SK-N-SH treated with all-trans-retinoic acid at 6 μM for 48 hours (cell line): ENCODE results near the gene BTBD3.

Experiments used
- ATAC-seq: fragments of 200-7000 bp; cut with Tn5 transposase; 3 replicates; pipeline ENCODE4 v1.9.1; 2020; ENCODE audit warnings: mild to moderate bottlenecking, moderate library complexity
- ARNTL ChIP-seq: fragments of 450-650 bp; formaldehyde crosslinking; IDR thresholded peaks from 2 replicates; pipeline ENCODE4 v1.5.0; 2020; ENCODE audit warnings: low read depth, mild to moderate bottlenecking, moderate library complexity, borderline replicate concordance
- BACH2 ChIP-seq: fragments of 250-450 bp; sonication (Bioruptor Pico); IDR thresholded peaks from 2 replicates; pipeline ENCODE4 v1.9.0; 2021; ENCODE audit warnings: mild to moderate bottlenecking, borderline replicate concordance
- CSDC2 ChIP-seq: fragments of 250-450 bp; sonication (Bioruptor Pico); IDR thresholded peaks from 2 replicates; pipeline ENCODE4 v1.5.0; 2020; ENCODE audit warnings: mild to moderate bottlenecking, moderate library complexity
- CSRNP3 ChIP-seq: fragments of 250-450 bp; sonication (Bioruptor Pico); IDR thresholded peaks from 2 replicates; pipeline ENCODE4 v1.5.1; 2021; ENCODE audit warnings: mild to moderate bottlenecking, moderate library complexity
- ESRRG ChIP-seq: fragments of 250-450 bp; sonication (Bioruptor Pico); IDR thresholded peaks from 2 replicates; pipeline ENCODE4 v1.6.1; 2021; ENCODE audit warnings: mild to moderate bottlenecking
- GLIS3 ChIP-seq: fragments of 250-450 bp; sonication (Bioruptor Pico); IDR thresholded peaks from 2 replicates; pipeline ENCODE4 v1.5.0; 2020; ENCODE audit warnings: mild to moderate bottlenecking, moderate library complexity
- ISL1 ChIP-seq: fragments of 250-450 bp; sonication (Bioruptor Pico); IDR thresholded peaks from 2 replicates; pipeline ENCODE4 v2.1.2; 2022; ENCODE audit warnings: mild to moderate bottlenecking, moderate library complexity
- OSR1 ChIP-seq: fragments of 250-450 bp; sonication (Bioruptor Pico); IDR thresholded peaks from 2 replicates; pipeline ENCODE4 v1.8.0; 2022; ENCODE audit warnings: moderate library complexity, mild to moderate bottlenecking, inconsistent platforms
- POU6F1 ChIP-seq: fragments of 250-450 bp; sonication (Bioruptor Pico); IDR thresholded peaks from 2 replicates; pipeline ENCODE4 v1.8.0; 2021; ENCODE audit warnings: low read depth, mild to moderate bottlenecking, moderate library complexity, borderline replicate concordance
- PPARA ChIP-seq: fragments of 250-450 bp; sonication (Bioruptor Pico); IDR thresholded peaks from 2 replicates; pipeline ENCODE4 v1.5.0; 2020; ENCODE audit warnings: mild to moderate bottlenecking, borderline replicate concordance
- RARB ChIP-seq: fragments of 250-450 bp; sonication (Bioruptor Pico); IDR thresholded peaks from 2 replicates; pipeline ENCODE4 v1.8.0; 2021; ENCODE audit warnings: mild to moderate bottlenecking, moderate library complexity
- SNAI2 ChIP-seq: fragments of 250-450 bp; sonication (Bioruptor Pico); IDR thresholded peaks from 2 replicates; pipeline ENCODE4 v1.5.0; 2020; ENCODE audit warnings: mild to moderate bottlenecking, moderate library complexity
- TCF4 ChIP-seq: fragments of 250-450 bp; sonication (Bioruptor Pico); IDR thresholded peaks from 2 replicates; pipeline ENCODE4 v1.8.0; 2021; ENCODE audit warnings: mild to moderate bottlenecking, moderate library complexity, borderline replicate concordance
- TOX ChIP-seq: fragments of 250-450 bp; sonication (Bioruptor Pico); IDR thresholded peaks from 2 replicates; pipeline ENCODE4 v1.8.0; 2021; ENCODE audit warnings: mild to moderate bottlenecking, moderate library complexity, borderline replicate concordance
- ZC3H10 ChIP-seq: fragments of 250-450 bp; sonication (Bioruptor Pico); IDR thresholded peaks from 2 replicates; pipeline ENCODE4 v1.5.1; 2021; ENCODE audit warnings: mild to moderate bottlenecking, moderate library complexity
- ZFP3 ChIP-seq: fragments of 250-450 bp; sonication (Bioruptor Pico); IDR thresholded peaks from 2 replicates; pipeline ENCODE4 v1.5.0; 2020; ENCODE audit warnings: mild to moderate bottlenecking, moderate library complexity
- ZFP30 ChIP-seq: fragments of 450-650 bp; formaldehyde crosslinking; IDR thresholded peaks from 2 replicates; pipeline ENCODE4 v1.5.0; 2022; ENCODE audit warnings: mild to moderate bottlenecking, moderate library complexity
- ZNF565 ChIP-seq: fragments of 450-650 bp; formaldehyde crosslinking; conservative IDR thresholded peaks from 2 replicates; pipeline ENCODE4 v1.5.0; 2020; ENCODE audit warnings: low read depth, mild to moderate bottlenecking, moderate library complexity
- ZNF70 ChIP-seq: fragments of 450-650 bp; formaldehyde crosslinking; IDR thresholded peaks from 2 replicates; pipeline ENCODE4 v1.5.0; 2020; ENCODE audit warnings: mild to moderate bottlenecking, moderate library complexity
- ZNF8 ChIP-seq: fragments of 450-650 bp; formaldehyde crosslinking; IDR thresholded peaks from 2 replicates; pipeline ENCODE4 v1.5.0; 2020; ENCODE audit warnings: mild to moderate bottlenecking, moderate library complexity
- TF ChIP-seq, protein P1 (sequence below): fragments of 250-450 bp; sonication (Bioruptor Pico); IDR thresholded peaks from 2 replicates; pipeline ENCODE4 v1.5.0; 2020; ENCODE audit warnings: mild to moderate bottlenecking, moderate library complexity

The BTBD3 gene

GRCh38 chr20:11918391-11918845, 725 bp downstream of the BTBD3 start:
- no peak for TF ChIP-seq ZNF565 (CRISPR knock-in tag)
- TF ChIP-seq ESRRG (CRISPR knock-in tag) = no peak
- TF ChIP-seq, all 23 proteins: peak for 0
- no peak for ATAC-seq

DNA sequence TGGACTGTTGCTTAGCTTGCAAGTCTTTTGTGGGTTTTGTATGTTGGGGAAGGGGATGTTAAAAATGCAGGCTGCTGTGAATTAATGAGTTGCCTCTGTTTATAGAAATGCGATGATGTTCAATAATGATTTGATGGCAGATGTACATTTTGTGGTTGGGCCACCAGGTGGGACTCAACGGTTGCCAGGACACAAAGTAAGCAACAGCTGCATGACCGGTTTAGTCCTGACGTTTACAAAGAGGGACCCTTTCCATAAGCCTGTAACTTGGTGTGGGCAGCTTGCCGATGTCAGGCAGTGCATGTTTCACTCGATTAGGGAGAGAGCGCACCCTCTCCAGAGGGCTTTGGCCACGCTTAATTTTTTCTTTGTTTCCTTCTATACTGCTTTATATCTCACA, 1.3 kb downstream of the BTBD3 start:
- ATAC-seq = no peak
- no peak for TF ChIP-seq ZC3H10 (CRISPR knock-in tag)
- TF ChIP-seq POU6F1 (CRISPR knock-in tag) = no peak
- TF ChIP-seq GLIS3 (CRISPR knock-in tag) = no peak
- TF ChIP-seq OSR1 (CRISPR knock-in tag) = no peak
- TF ChIP-seq ZFP30 (CRISPR knock-in tag) = no peak
- no peak for TF ChIP-seq SNAI2 (CRISPR knock-in tag)
- TF ChIP-seq ZNF8 = no peak
- TF ChIP-seq TCF4 (CRISPR knock-in tag) = no peak
- TF ChIP-seq ZNF565 (CRISPR knock-in tag) = no peak
- TF ChIP-seq PPARA (CRISPR knock-in tag) = no peak
- no peak for TF ChIP-seq ISL1 (CRISPR knock-in tag)
- TF ChIP-seq CSRNP3 = no peak
- TF ChIP-seq ZNF70 (CRISPR knock-in tag) = no peak

- TF ChIP-seq ZNF565 (CRISPR knock-in tag) (no peak), GLIS3 (CRISPR knock-in tag) (no peak), ZNF8 (no peak), BACH2 (CRISPR knock-in tag) (no peak), ZFP3 (CRISPR knock-in tag) (no peak), ISL1 (CRISPR knock-in tag) (no peak), POU6F1 (CRISPR knock-in tag) (no peak), ZNF70 (CRISPR knock-in tag) (no peak), SNAI2 (CRISPR knock-in tag) (no peak), ARNTL (CRISPR knock-in tag) (no peak), OSR1 (CRISPR knock-in tag) (no peak)
- ATAC-seq = no peak
These were observed 1.9 kb downstream of the BTBD3 start for GRCh38 chr20:11919581-11919980.

DNA sequence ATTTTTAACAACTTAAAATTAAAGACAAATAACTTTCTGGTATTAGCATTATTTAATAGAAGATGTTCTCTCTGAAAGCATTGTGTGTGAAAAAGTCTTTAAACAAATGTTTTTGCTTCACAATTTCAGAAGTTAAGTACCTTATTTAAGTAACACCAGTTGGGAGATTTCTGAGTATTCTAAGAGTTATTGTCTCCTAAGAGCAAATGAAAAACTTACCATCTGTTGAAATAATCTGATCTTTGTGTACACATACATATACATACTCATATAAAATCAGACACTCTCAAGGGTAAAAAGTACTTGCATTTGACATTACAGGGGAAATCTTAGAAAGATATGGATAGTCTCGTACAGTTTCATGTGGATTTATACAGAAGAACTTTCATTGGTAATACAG, 2.4 kb downstream of the BTBD3 start:
- no peak for TF ChIP-seq OSR1 (CRISPR knock-in tag)
- no peak for TF ChIP-seq POU6F1 (CRISPR knock-in tag)
- TF ChIP-seq SNAI2 (CRISPR knock-in tag) = no peak
- TF ChIP-seq GLIS3 (CRISPR knock-in tag) = no peak
- TF ChIP-seq ESRRG (CRISPR knock-in tag) = no peak
- TF ChIP-seq ZNF565 (CRISPR knock-in tag) = no peak
- no peak for TF ChIP-seq PPARA (CRISPR knock-in tag)
- no peak for TF ChIP-seq BACH2 (CRISPR knock-in tag)
- TF ChIP-seq, protein P1, sequence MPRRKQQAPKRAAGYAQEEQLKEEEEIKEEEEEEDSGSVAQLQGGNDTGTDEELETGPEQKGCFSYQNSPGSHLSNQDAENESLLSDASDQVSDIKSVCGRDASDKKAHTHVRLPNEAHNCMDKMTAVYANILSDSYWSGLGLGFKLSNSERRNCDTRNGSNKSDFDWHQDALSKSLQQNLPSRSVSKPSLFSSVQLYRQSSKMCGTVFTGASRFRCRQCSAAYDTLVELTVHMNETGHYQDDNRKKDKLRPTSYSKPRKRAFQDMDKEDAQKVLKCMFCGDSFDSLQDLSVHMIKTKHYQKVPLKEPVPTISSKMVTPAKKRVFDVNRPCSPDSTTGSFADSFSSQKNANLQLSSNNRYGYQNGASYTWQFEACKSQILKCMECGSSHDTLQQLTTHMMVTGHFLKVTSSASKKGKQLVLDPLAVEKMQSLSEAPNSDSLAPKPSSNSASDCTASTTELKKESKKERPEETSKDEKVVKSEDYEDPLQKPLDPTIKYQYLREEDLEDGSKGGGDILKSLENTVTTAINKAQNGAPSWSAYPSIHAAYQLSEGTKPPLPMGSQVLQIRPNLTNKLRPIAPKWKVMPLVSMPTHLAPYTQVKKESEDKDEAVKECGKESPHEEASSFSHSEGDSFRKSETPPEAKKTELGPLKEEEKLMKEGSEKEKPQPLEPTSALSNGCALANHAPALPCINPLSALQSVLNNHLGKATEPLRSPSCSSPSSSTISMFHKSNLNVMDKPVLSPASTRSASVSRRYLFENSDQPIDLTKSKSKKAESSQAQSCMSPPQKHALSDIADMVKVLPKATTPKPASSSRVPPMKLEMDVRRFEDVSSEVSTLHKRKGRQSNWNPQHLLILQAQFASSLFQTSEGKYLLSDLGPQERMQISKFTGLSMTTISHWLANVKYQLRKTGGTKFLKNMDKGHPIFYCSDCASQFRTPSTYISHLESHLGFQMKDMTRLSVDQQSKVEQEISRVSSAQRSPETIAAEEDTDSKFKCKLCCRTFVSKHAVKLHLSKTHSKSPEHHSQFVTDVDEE (CRISPR knock-in tag) = no peak
- no peak for TF ChIP-seq RARB (CRISPR knock-in tag)
- TF ChIP-seq CSDC2 = no peak
- no peak for TF ChIP-seq TCF4 (CRISPR knock-in tag)
- TF ChIP-seq ZFP30 (CRISPR knock-in tag) = no peak
- TF ChIP-seq ISL1 (CRISPR knock-in tag) = no peak
- TF ChIP-seq TOX = no peak
- no peak for TF ChIP-seq ZNF8
- no peak for ATAC-seq
